ENCODE measurements around the gene LENEP. TPM values are rescaled to one million over a fixed set of nuclear protein-coding genes. Genes with fewer than 3 reads are reported as not detected.
A peak's percentile ranks its signal among the peaks of the same experiment; 100 is the strongest.

The LENEP gene
- total RNA-seq, 2 experiments from 2014 or later = not detected

DNA sequence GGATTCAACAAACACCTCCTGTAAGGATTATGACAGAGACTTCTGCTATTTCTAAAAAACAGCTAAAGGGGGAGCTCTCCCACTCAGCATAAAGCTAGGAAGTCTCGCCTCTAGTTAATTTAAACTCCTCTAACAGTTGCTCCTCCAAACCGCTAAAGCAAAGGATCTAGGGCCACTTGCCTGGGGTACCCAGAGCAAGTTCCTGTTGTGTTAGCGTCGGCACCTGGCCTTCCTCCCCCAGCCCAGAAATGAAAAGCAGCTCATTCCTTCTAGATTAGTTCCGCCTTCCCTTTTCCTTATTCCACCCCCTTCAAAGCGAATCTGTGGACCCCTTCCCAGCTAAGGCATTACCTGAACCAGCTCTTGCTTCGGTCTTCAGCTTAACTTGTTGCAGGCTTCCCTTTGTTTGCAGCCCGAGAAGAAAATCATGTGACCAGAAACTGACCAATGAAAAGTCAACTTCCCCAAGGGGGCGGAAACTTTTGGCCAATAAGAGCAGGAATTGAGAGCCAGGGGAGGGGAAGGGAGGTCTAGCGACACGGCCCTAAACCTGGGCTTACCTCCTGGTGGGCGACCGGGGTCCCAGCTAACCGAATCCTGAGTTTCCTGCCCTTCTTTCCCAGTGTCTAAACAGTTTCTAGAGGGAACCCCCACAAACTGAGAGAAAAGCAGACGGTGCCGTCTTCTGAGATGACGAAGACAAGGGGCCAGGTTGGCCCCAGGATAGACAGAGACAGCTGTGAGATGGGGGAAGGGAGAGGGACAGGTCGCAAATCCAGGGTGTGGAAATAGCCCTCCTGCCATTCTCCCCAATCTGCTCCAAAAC is 37.5 kb upstream of the LENEP start, which contains the start of gene PBXIP1:
Gene PBXIP1 (minus strand): TSS at position 382 of the 826 bp plus-strand sequence. CDS start 2,378 bp downstream, outside the sequence.
- Histone ChIP-seq H3K9me3 (ENCODE audit: control insufficient read depth in 1 of 2, insufficient read depth in 1 of 2, low read length in 2 of 2) (no peaks in the 10 kb centered on the region), H3K4me3 (ENCODE audit: low read length) (peak within 1 kb of the TSS; percentile 69), H3K36me3 (ENCODE audit: insufficient read depth, low read length) (peaks cover 44% of the 10 kb centered on the region), H3K4me1 (ENCODE audit: insufficient read depth, low read length) (peaks cover 96% of the 10 kb centered on the region), H3K27ac (ENCODE audit: low read depth in 1 of 2, low read length in 2 of 2) (peak within 1 kb of the TSS; percentile 100), H3K27me3 (ENCODE audit: control insufficient read depth in 1 of 2, insufficient read depth in 2 of 2, low read length in 2 of 2) (no peaks in the 10 kb centered on the region)
- no peaks in the 10 kb centered on the region for H3K27me3 Mint-ChIP-seq
- intact Hi-C loops (cut with DNase I, micrococcal nuclease) = loop anchor here (1.0 to 10.0 kb wide), 7 partner anchors 17 to 129 kb away; partner anchors contain the start of genes CKS1B (in 1 of the 2) and FLAD1 (in 1 of the 2)
- DNase-seq = peak; percentile 64 to 95 (median 78)
- peak within 1 kb of the TSS; percentile 95 for H3K4me3 Mint-ChIP-seq
- ATAC-seq (ENCODE audit: poor library complexity) = peak; percentile 40
- peaks cover 57% of the 10 kb centered on the region for H3K4me1 Mint-ChIP-seq (ENCODE audit: low read depth)
- no peaks in the 10 kb centered on the region for H3K9me3 Mint-ChIP-seq
- peak within 1 kb of the TSS; percentile 96 for H3K27ac Mint-ChIP-seq
- ChIA-PET CTCF (interaction anchor here (1.0 to 5.3 kb wide), 12 partner anchors 9 to 217 kb away, joined by 3 to 62 read pairs (median 6); partner anchors contain the start of genes CKS1B, KRTCAP2 and PMVK), POLR2A (interaction anchor here (0.7 to 6.6 kb wide), 26 partner anchors 8 to 1322 kb away, joined by 3 to 72 read pairs (median 5); partner anchors contain the start of genes ADAM15, ADAR, CHTOP and CKS1B)
- peaks cover 56% of the 10 kb centered on the region for H3K36me3 Mint-ChIP-seq (ENCODE audit: low read depth)
- TF ChIP-seq, protein P1, sequence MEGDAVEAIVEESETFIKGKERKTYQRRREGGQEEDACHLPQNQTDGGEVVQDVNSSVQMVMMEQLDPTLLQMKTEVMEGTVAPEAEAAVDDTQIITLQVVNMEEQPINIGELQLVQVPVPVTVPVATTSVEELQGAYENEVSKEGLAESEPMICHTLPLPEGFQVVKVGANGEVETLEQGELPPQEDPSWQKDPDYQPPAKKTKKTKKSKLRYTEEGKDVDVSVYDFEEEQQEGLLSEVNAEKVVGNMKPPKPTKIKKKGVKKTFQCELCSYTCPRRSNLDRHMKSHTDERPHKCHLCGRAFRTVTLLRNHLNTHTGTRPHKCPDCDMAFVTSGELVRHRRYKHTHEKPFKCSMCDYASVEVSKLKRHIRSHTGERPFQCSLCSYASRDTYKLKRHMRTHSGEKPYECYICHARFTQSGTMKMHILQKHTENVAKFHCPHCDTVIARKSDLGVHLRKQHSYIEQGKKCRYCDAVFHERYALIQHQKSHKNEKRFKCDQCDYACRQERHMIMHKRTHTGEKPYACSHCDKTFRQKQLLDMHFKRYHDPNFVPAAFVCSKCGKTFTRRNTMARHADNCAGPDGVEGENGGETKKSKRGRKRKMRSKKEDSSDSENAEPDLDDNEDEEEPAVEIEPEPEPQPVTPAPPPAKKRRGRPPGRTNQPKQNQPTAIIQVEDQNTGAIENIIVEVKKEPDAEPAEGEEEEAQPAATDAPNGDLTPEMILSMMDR (IDR thresholded peaks at IDR 0.05) = peak; percentile 40

DNA sequence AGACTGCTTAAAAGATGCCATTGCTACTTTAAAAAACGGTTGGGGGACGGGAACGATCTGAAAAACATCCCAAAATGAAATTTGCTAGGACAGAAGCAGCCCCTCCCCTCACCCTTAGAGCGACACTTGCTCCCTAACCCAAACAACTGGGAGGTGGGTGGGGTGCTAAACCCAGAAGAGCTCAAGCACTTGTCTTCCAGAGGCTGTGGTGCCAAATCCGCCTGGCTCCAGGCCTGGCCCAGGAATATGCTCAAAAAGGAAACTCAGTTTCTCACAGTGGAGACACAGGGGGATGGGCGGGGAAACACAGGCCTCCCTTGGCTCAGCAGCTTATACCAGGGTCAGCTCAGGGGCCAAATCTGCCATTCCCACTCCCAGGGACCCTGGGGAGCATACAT is 36.8 kb upstream of the LENEP start:
- Histone ChIP-seq H3K9me3 (ENCODE audit: control insufficient read depth in 1 of 2, insufficient read depth in 1 of 2, low read length in 2 of 2) (no peaks in the 10 kb centered on the region), H3K4me1 (ENCODE audit: insufficient read depth, low read length) (peaks cover 93% of the 10 kb centered on the region), H3K27me3 (ENCODE audit: control insufficient read depth in 1 of 2, insufficient read depth in 2 of 2, low read length in 2 of 2) (no peaks in the 10 kb centered on the region), H3K27ac (ENCODE audit: low read depth in 1 of 2, low read length in 2 of 2) (peak overlapping the region; percentile 100), H3K36me3 (ENCODE audit: insufficient read depth, low read length) (peaks cover 38% of the 10 kb centered on the region), H3K4me3 (ENCODE audit: low read length) (peak overlapping the region; percentile 69)
- H3K4me1 Mint-ChIP-seq (ENCODE audit: low read depth) = peaks cover 58% of the 10 kb centered on the region
- ATAC-seq (ENCODE audit: poor library complexity) (no peak), DNase-seq (peak in 1 of 14 experiments; percentile 42)
- H3K9me3 Mint-ChIP-seq = no peaks in the 10 kb centered on the region
- ChIA-PET POLR2A (interaction anchor here (1.0 to 6.6 kb wide), 9 partner anchors 14 to 129 kb away, joined by 3 to 72 read pairs (median 17); partner anchors contain the start of genes CKS1B, FLAD1, KCNN3 and SHC1), CTCF (interaction anchor here (1.0 to 5.3 kb wide), 9 partner anchors 17 to 128 kb away, joined by 3 to 62 read pairs (median 9); partner anchors contain the start of genes CKS1B and PMVK)
- TF ChIP-seq, protein P1 (IDR thresholded peaks at IDR 0.05) = no peak
- H3K27ac Mint-ChIP-seq = peak overlapping the region; percentile 96
- intact Hi-C loops (cut with DNase I, micrococcal nuclease) = loop anchor here (2.0 to 10.0 kb wide), 2 partner anchors 16 to 128 kb away; no protein-coding TSS in a partner anchor
- H3K4me3 Mint-ChIP-seq = peak overlapping the region; percentile 95
- peaks cover 57% of the 10 kb centered on the region for H3K36me3 Mint-ChIP-seq (ENCODE audit: low read depth)
- H3K27me3 Mint-ChIP-seq = no peaks in the 10 kb centered on the region

DNA sequence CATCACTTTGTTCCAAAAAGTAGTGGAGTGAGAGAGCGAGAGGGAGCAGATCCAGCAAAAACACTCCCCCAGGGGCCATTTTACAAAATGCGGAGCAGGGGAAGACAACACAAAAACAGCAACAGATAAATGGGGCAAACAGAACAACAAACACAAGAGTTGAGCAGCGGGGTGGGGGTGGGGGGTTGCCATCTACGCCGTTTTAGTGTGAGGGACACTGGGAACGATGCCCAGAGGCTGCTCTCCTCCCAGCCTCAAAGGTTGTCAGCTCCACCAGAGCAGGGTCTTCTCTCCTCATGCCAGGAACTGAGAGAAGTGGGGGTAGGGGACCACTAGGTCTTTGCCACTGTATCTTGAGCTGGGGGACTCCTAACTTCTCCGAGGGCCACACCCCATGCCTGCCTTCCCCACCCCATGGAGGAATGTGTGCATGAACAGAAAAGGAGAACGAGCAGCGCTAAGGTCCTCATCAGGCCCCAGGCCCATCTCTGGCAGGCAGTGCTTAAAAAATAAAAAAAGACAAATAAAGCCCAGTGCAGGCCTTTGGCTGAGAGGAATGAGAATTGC is 36.2 kb upstream of the LENEP start:
- Mint-ChIP-seq H3K4me1 (ENCODE audit: low read depth) (peaks cover 54% of the 10 kb centered on the region), H3K4me3 (peak overlapping the region; percentile 95), H3K36me3 (ENCODE audit: low read depth) (peaks cover 51% of the 10 kb centered on the region), H3K27me3 (no peaks in the 10 kb centered on the region), H3K27ac (peak overlapping the region; percentile 96), H3K9me3 (no peaks in the 10 kb centered on the region)
- Histone ChIP-seq H3K27ac (ENCODE audit: low read depth in 1 of 2, low read length in 2 of 2) (peak overlapping the region; percentile 100), H3K4me1 (ENCODE audit: insufficient read depth, low read length) (peaks cover 89% of the 10 kb centered on the region), H3K36me3 (ENCODE audit: insufficient read depth, low read length) (peaks cover 36% of the 10 kb centered on the region), H3K4me3 (ENCODE audit: low read length) (no peak overlapping the region), H3K27me3 (ENCODE audit: control insufficient read depth in 1 of 2, insufficient read depth in 2 of 2, low read length in 2 of 2) (no peaks in the 10 kb centered on the region), H3K9me3 (ENCODE audit: control insufficient read depth in 1 of 2, insufficient read depth in 1 of 2, low read length in 2 of 2) (no peaks in the 10 kb centered on the region)
- CTCF ChIA-PET = interaction anchor here (1.0 to 5.1 kb wide), 3 partner anchors 42 to 105 kb away, joined by 4 to 62 read pairs (median 24); no protein-coding TSS in a partner anchor
- TF ChIP-seq, protein P1 (IDR thresholded peaks at IDR 0.05) = no peak
- intact Hi-C loops (cut with DNase I, micrococcal nuclease) = loop anchor here (2.0 to 10.0 kb wide), 2 partner anchors 16 to 128 kb away; no protein-coding TSS in a partner anchor
- DNase-seq (no peak), ATAC-seq (ENCODE audit: poor library complexity) (no peak)
- POLR2A ChIA-PET = interaction anchor here (1.6 to 6.6 kb wide), 4 partner anchors 13 to 61 kb away, joined by 9 to 72 read pairs (median 35); partner anchors contain the start of genes CKS1B, FLAD1 and SHC1

Data from CD4-positive, alpha-beta T cell (primary cell).